Measurements from ENCODE around the gene RAPGEF1.

- TF ChIP-seq CTCF (IDR thresholded peaks at IDR 0.05; ENCODE audit: extremely low read depth in 1 of 2, insufficient read depth in 1 of 2, low read depth in 1 of 2, low read length in 2 of 2): no peak
- TF ChIP-seq JUN (IDR thresholded peaks at IDR 0.05; ENCODE audit: borderline replicate concordance, insufficient read depth, insufficient read length, low read depth): no peak
Observed at GRCh38 chr9:131657037-131657377, 82.9 kb downstream of the RAPGEF1 start.
